Heart right ventricle (tissue), 16 donors: ENCODE measurements around the gene THSD4. TPM values are rescaled to one million over a fixed set of nuclear protein-coding genes. Genes with fewer than 3 reads are reported as not detected.
"Not testable (repeated sequence)": the region's sequence is repeated elsewhere in the genome, so short reads cannot be mapped to it uniquely, and the experiment has no call there.

Experiments used
- ATAC-seq, 8 donors: fragments of 200-7000 bp; cut with Tn5 transposase; one replicate each; pipeline ENCODE4 v1.9.1; 2020; ENCODE audit warnings: mild to moderate bottlenecking in 8 of 8, moderate library complexity in 8 of 8, moderate number of reproducible peaks in 1 of 8
- DNase-seq, 2 donors: peaks; one replicate each; pipeline ENCODE4 v3.0.0-alpha.2; 2020
- H3K27ac ChIP-seq, 10 donors: fragments of 200-600 bp; sonication (generic) in 2 of 10; one replicate each; pipeline versions ENCODE4 v1.5.0 to v1.8.0; 2020 to 2022; ENCODE audit warnings: mild to moderate bottlenecking in 3 of 10
- H3K27me3 ChIP-seq, 7 donors: fragments of 200-600 bp; one replicate each; pipeline ENCODE4 v1.8.0; 2021 to 2022; ENCODE audit warnings: mild to moderate bottlenecking in 2 of 7
- H3K36me3 ChIP-seq, 9 donors: fragments of 200-600 bp; sonication (generic) in 1 of 9; one replicate each; pipeline versions ENCODE4 v1.5.0 to v1.8.0; 2020 to 2022; ENCODE audit warnings: mild to moderate bottlenecking in 2 of 9
- H3K4me1 ChIP-seq, 9 donors: fragments of 200-600 bp; sonication (generic) in 1 of 9; one replicate each; pipeline versions ENCODE4 v1.5.0 to v1.8.0; 2020 to 2022; ENCODE audit warnings: mild to moderate bottlenecking in 4 of 9
- H3K4me3 ChIP-seq, 10 donors: fragments of 200-600 bp; sonication (generic) in 2 of 10; one replicate each; pipeline versions ENCODE4 v1.5.0 to v1.8.0; 2020 to 2022; ENCODE audit warnings: mild to moderate bottlenecking in 7 of 10, moderate library complexity in 2 of 10
- H3K9me3 ChIP-seq, 11 donors: fragments of 200-600 bp in 10 of 11; sonication (generic) in 2 of 11; one replicate each; pipeline versions ENCODE4 v1.5.0 to v1.8.0; 2013 to 2022; ENCODE audit warnings: mild to moderate bottlenecking in 2 of 11, control low read depth in 1 of 11, moderate library complexity in 1 of 11
- WGBS, 2 donors: extraction: QIAGEN DNeasy Blood & Tissue Kit; methylation state at CpG; one replicate each; pipeline ENCODE4 v1.1.7; 2013; ENCODE audit warnings: inconsistent platforms in 1 of 2; 5-methylcytosine and 5-hydroxymethylcytosine counted together
- intact Hi-C, 10 donors: fragments of 100-400 bp; cut with DNase I; formaldehyde crosslinking; loops; one replicate each; pipeline versions ENCODE4 v1.11.1 to v1.14.2; 2022
- polyA plus RNA-seq, 2 donors: library from polyadenylated mRNA; stranded (reverse); fragments of 200-250 nt; gene quantifications; one replicate each; pipeline ENCODE4 v1.2.3, GENCODE V29; 2013
- total RNA-seq, 10 donors: library from RNA; stranded (reverse); fragmentation: NEBNext Ultra II Directional in 3 of 10; extraction: Animal tissue kit (Norgen Biotek cat#: 25700) in 3 of 10; gene quantifications; one replicate each; pipeline versions ENCODE4 v1.2.1 to v1.2.4, GENCODE V29; 2021 to 2023
- TF ChIP-seq, protein P1 (sequence below), 9 donors: fragments of 200-600 bp; sonication (generic) in 2 of 9; IDR thresholded peaks; one replicate each; pipeline versions ENCODE4 v1.5.0 to v1.8.0; 2021 to 2022; ENCODE audit warnings: antibody characterized with exemption in 9 of 9, mild to moderate bottlenecking in 5 of 9, moderate library complexity in 1 of 9
- donor health status: Arrhythmogenic right ventricular cardiomyopathy.
- donor health status: ischemic (EF 13 %, LVEDD 7.1; RV severe dilation, severe dysfunction).
- donor health status: healthy with polysubstance abuse.
- donor health status: DM: no; HTN: yes; CAD: no.
- donor health status: DM: no; HTN: no; CAD: no.
- donor health status: ischemic (EF 25% LVEDD 6.9; RV normal size, moderate dysfunction).
- donor health status: ischemic (EF 25% LVEDD 5.7; RV mildly dilated, moderate dysfunction).
- donor health status: healthy.
- donor health status: DM: yes; HTN: yes; CAD: no.
- donor health status: Ischemic cardiomyopathy.
- donor health status: ischemic (EF 35%, LVEDD 5.7; RV mildly dilated, moderate dysfunction).
- donor health status: nonischemic (EF 11% LVEDD 7.7; RV severe dilation, severe dysfunction).
- donor health status: DM: yes; HTN: yes; CAD: no.
- donor health status: PGD.
- donor health status: ischemic (EF 29% LVEDD 5.4; RV normal size, mild dysfunction).
- donor health status: nonischemic (EF 23%, LVEDD 6.1; RV moderate dilation, normal function).

The THSD4 gene
- total and polyA plus RNA-seq, 12 donors: 20.8 to 212 (median 139) TPM

DNA sequence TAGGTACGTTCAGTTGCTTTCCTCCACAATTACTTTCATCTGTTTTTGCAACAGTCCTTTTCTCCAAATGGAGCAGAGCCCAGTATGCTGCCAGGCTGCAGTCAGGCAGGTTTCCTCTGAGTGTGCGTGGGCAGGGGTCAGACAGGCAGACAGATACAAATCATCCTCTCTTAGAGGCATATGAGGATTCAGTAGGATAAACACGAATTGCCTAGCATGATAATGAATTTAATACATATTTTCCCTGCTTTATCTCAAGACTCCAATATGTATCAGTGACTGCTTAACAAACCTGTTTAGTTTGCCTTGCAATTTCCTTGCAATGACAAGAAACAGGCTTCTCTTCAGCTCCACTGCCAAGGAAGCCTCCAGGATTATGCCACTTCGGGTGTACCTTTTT lies 554.4 kb downstream of the THSD4 start:
- intact Hi-C loops: no loop called here
- WGBS, 2 donors: 46 to 56% methylated on average over 4 of the region's 4 CpGs
- ATAC-seq: no peak

DNA sequence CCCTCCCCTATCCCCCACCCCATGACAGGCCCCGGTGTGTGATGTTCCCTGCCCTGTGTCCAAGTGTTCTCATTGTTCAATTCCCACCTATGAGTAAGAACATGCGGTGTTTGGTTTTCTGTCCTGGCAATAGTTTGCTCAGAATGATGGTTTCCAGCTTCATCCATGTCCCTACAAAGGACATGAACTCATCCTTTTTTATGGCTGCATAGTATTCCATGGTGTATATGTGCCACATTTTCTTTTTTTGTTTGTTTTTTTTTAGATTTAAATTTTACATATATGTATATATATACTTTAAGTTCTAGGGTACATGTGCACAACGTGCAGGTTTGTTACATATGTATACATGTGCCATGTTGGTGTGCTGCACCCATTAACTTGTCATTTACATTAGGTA lies 555.0 kb downstream of the THSD4 start:
- H3K27me3 ChIP-seq, DNase-seq, intact Hi-C loops, ATAC-seq, H3K36me3 ChIP-seq, H3K4me3 ChIP-seq, H3K27ac ChIP-seq, H3K9me3 ChIP-seq: not testable (repeated sequence)
- 97 to 99% methylated on average over 3 of the region's 3 CpGs for WGBS, 2 donors
- H3K4me1 ChIP-seq: peaks cover 0 to 16% (median 5%) of the 10 kb centered on the region in 9 donors

More for the DNA sequence above, 554.4 kb downstream of the THSD4 start:
- H3K4me1 ChIP-seq: peaks cover 0 to 11% (median 5%) of the 10 kb centered on the region in 9 donors
- TF ChIP-seq, protein P1, sequence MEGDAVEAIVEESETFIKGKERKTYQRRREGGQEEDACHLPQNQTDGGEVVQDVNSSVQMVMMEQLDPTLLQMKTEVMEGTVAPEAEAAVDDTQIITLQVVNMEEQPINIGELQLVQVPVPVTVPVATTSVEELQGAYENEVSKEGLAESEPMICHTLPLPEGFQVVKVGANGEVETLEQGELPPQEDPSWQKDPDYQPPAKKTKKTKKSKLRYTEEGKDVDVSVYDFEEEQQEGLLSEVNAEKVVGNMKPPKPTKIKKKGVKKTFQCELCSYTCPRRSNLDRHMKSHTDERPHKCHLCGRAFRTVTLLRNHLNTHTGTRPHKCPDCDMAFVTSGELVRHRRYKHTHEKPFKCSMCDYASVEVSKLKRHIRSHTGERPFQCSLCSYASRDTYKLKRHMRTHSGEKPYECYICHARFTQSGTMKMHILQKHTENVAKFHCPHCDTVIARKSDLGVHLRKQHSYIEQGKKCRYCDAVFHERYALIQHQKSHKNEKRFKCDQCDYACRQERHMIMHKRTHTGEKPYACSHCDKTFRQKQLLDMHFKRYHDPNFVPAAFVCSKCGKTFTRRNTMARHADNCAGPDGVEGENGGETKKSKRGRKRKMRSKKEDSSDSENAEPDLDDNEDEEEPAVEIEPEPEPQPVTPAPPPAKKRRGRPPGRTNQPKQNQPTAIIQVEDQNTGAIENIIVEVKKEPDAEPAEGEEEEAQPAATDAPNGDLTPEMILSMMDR (IDR thresholded peaks at IDR 0.05): no peak
- no peaks in the 10 kb centered on the region for H3K36me3 ChIP-seq
- H3K27ac ChIP-seq: no peak overlapping the region
- DNase-seq: no peak
- peaks cover 0 to 6% (median 0%) of the 10 kb centered on the region in 11 donors for H3K9me3 ChIP-seq
- H3K4me3 ChIP-seq: no peak overlapping the region
- H3K27me3 ChIP-seq: no peaks in the 10 kb centered on the region

DNA sequence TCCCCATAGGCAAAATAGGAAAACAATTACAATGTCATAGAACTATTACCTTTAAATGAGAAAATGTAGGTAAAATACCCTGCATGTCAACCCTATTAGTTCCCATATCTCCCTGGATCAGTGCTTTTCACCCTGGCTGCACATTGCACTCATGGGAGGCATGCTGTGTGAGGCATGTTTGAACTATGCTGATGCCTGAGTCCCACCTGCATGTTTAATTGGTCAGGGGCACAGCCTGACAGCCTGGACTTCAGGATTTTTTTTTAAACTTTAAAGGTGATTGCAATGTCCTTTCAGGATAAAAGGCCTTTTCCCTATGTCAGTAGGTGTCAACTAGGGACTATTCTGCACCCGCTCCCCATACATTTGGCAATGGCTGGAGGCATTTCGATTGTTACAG lies 559.1 kb downstream of the THSD4 start:
- DNase-seq (no peak), ATAC-seq (no peak)
- peaks cover 7 to 52% (median 30%) of the 10 kb centered on the region in 9 donors for H3K4me1 ChIP-seq
- no peaks in the 10 kb centered on the region for H3K27me3 ChIP-seq
- H3K27ac ChIP-seq: no peak overlapping the region
- WGBS, 2 donors: 63 to 67% methylated on average over 2 of the region's 2 CpGs
- TF ChIP-seq, protein P1 (IDR thresholded peaks at IDR 0.05): no peak
- H3K9me3 ChIP-seq: no peaks in the 10 kb centered on the region
- no peaks in the 10 kb centered on the region for H3K36me3 ChIP-seq
- intact Hi-C loops: no loop called here
- no peak overlapping the region for H3K4me3 ChIP-seq

DNA sequence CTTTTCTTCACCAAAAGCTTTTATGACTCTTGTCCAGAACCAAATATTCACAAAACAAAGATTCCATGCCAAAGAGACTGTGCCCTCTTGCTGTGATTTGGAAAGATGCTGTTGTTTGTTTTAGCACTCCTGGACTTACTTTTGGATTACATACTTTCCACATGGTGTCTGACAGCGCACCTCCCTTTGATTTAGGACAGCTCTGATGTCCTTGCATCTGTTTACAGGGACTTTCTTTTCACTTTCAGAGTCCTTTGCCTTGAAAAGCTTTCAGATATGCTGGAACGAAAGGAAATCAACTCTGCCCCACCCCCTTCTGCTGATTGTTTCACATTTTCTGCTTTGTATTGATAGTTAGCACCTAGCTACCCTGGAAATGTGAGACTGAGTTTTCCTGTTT lies 562.1 kb downstream of the THSD4 start:
- Histone ChIP-seq H3K4me3 (no peak overlapping the region), H3K27ac (peak overlapping the region; percentile 28 to 79 (median 68)), H3K4me1 (peaks cover 10 to 70% (median 39%) of the 10 kb centered on the region in 9 donors), H3K27me3 (no peaks in the 10 kb centered on the region), H3K9me3 (no peaks in the 10 kb centered on the region), H3K36me3 (no peaks in the 10 kb centered on the region)
- WGBS, 2 donors: 35 to 37% methylated on average over 2 of the region's 2 CpGs
- no peak for DNase-seq
- TF ChIP-seq, protein P1 (IDR thresholded peaks at IDR 0.05): no peak
- peak in 5 of 8 donors; percentile 23 to 59 (median 57) for ATAC-seq
- intact Hi-C loops: no loop called here

DNA sequence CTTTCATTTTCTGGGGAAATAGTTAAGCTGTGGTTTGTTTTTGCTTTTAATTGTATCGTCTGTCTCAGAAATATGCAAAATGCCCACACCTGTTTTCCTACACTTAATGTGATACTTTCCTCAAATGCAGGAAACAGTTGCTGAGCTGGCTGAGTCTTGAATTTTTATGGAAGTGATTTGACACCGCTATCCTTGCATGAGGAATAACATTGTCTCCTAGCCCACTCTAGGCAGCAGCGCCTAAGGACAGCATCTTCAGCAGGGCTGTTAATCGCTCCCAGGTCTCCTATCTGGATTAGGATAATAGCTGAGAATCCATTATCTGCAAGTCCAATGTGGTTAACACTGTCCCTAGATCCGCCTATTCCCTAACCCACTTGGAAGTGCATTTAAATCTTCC lies 562.5 kb downstream of the THSD4 start:
- H3K4me1 ChIP-seq: peaks cover 10 to 70% (median 39%) of the 10 kb centered on the region in 9 donors

More for the DNA sequence above, 562.5 kb downstream of the THSD4 start:
- Histone ChIP-seq H3K27ac (peak overlapping the region; percentile 28 to 79 (median 68)), H3K27me3 (no peaks in the 10 kb centered on the region), H3K36me3 (no peaks in the 10 kb centered on the region), H3K9me3 (no peaks in the 10 kb centered on the region), H3K4me3 (no peak overlapping the region)
- no peak for ATAC-seq
- intact Hi-C loops: no loop called here
- TF ChIP-seq, protein P1 (IDR thresholded peaks at IDR 0.05): no peak
- DNase-seq: no peak
- 69% methylated on average over 5 of the region's 5 CpGs for WGBS, 2 donors
